ENCODE data around the gene CDH23. TPM values are rescaled to one million over a fixed set of nuclear protein-coding genes. Genes with fewer than 3 reads are reported as not detected.

Gene CDH23
- total and polyA plus RNA-seq, 7 donors: 1.00 to 3.8 (median 1.9) TPM

- H3K9me3 ChIP-seq: no peaks in the 10 kb centered on the region
- no peak overlapping the region for H3K4me3 ChIP-seq
- H3K4me1 ChIP-seq: no peaks in the 10 kb centered on the region
- H3K36me3 ChIP-seq (ENCODE audit: insufficient read depth in 1 of 2, low read depth in 1 of 2): no peaks in the 10 kb centered on the region
- DNase-seq (peak in 1 of 2 donors; percentile 15), ATAC-seq (no peak)
- no peaks in the 10 kb centered on the region for H3K27me3 ChIP-seq (ENCODE audit: insufficient read depth in 3 of 3, low read length in 2 of 3)
- TF ChIP-seq CTCF (IDR thresholded peaks at IDR 0.05): no peak
- 94 to 98% (median 97%) methylated on average over 6 of the region's 6 CpGs for WGBS, 3 donors
- intact Hi-C loops (cut with DNase I): no loop called here
- H3K27ac ChIP-seq: no peak overlapping the region
Observed at GRCh38 chr10:71675295-71675970, 278.7 kb downstream of the CDH23 start.

GRCh38 chr10:71677261-71677660, 280.5 kb downstream of the CDH23 start:
- intact Hi-C loops (cut with DNase I): no loop called here
- Histone ChIP-seq H3K4me3 (no peak overlapping the region), H3K4me1 (no peaks in the 10 kb centered on the region), H3K27ac (no peak overlapping the region), H3K9me3 (no peaks in the 10 kb centered on the region), H3K36me3 (ENCODE audit: insufficient read depth in 1 of 2, low read depth in 1 of 2) (no peaks in the 10 kb centered on the region), H3K27me3 (ENCODE audit: insufficient read depth in 3 of 3, low read length in 2 of 3) (no peaks in the 10 kb centered on the region)
- 90 to 93% (median 90%) methylated on average over 17 of the region's 17 CpGs for WGBS, 3 donors
- DNase-seq: peak in 1 of 2 donors; percentile 28
- TF ChIP-seq CTCF (IDR thresholded peaks at IDR 0.05): no peak
- ATAC-seq: no peak

GRCh38 chr10:71678057-71678805, 281.5 kb downstream of the CDH23 start:
- DNase-seq (peak in 1 of 2 donors; percentile 52), ATAC-seq (no peak)
- Histone ChIP-seq H3K9me3 (no peaks in the 10 kb centered on the region), H3K36me3 (ENCODE audit: insufficient read depth in 1 of 2, low read depth in 1 of 2) (no peaks in the 10 kb centered on the region), H3K27me3 (ENCODE audit: insufficient read depth in 3 of 3, low read length in 2 of 3) (no peaks in the 10 kb centered on the region), H3K4me3 (no peak overlapping the region), H3K27ac (no peak overlapping the region), H3K4me1 (no peaks in the 10 kb centered on the region)
- TF ChIP-seq CTCF (IDR thresholded peaks at IDR 0.05): no peak
- 77 to 81% (median 80%) methylated on average over 10 of the region's 10 CpGs for WGBS, 3 donors
- intact Hi-C loops (cut with DNase I): no loop called here

- Histone ChIP-seq H3K4me1 (no peaks in the 10 kb centered on the region), H3K36me3 (ENCODE audit: insufficient read depth in 1 of 2, low read depth in 1 of 2) (no peaks in the 10 kb centered on the region), H3K27me3 (ENCODE audit: insufficient read depth in 3 of 3, low read length in 2 of 3) (no peaks in the 10 kb centered on the region), H3K27ac (no peak overlapping the region), H3K4me3 (no peak overlapping the region), H3K9me3 (no peaks in the 10 kb centered on the region)
- intact Hi-C loops (cut with DNase I): no loop called here
- TF ChIP-seq CTCF (IDR thresholded peaks at IDR 0.05): no peak
- peak in 2 of 4 donors; percentile 47 to 69 for ATAC-seq
- 62 to 77% (median 72%) methylated on average over 9 of the region's 9 CpGs for WGBS, 3 donors
- peak in 1 of 2 donors; percentile 61 for DNase-seq
Observed at GRCh38 chr10:71679425-71679824, 282.7 kb downstream of the CDH23 start.

Data from psoas muscle (tissue), 8 donors.